ENCODE data around the gene CISH. TPM values are rescaled to one million over a fixed set of nuclear protein-coding genes. Genes with fewer than 3 reads are reported as not detected.

Gene CISH
- total RNA-seq, 1 donor from 2014 or later: 0.32 TPM

DNA sequence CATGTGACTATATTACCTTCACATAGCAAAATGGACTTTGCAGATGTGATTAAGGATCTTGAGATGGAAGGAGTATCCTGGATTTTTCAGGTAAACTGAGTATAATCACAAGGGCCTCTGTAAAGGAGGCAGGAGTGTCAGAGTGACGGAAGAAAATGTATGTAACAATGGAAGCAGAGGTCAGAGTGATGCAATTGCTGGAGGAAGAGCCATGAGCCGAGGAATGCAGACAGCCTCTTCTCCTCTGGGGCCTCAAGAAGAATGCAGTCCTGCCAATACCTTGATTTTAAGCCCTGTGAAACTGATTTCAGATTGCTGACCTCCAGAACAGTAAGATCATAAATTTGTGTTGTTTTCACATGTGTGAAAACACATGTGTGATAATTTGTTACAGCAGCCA, 27.2 kb downstream of the CISH start:
- no peak overlapping the region for H3K27ac ChIP-seq
- Mint-ChIP-seq H3K36me3 (no peaks in the 10 kb centered on the region), H3K27ac (peak overlapping the region; percentile 36)

DNA sequence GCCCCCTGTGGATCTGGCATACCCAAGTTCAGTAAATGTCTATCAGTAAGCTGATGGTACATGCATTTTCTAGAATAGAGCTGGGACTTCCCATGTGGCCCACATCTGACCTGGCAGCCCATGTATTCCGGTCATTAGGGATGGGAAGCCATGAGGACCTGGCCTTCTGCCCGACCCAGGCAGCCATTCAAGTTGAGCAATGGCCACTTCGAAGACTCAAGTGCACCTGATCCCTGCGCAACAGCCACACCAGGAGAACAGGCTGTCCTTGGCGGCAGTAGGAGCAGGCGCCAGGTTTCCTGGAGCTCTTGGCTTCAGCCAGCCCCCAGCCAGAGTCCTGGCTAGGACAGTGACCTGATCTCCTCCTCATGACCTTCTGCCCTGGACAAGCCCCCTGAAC, 27.7 kb downstream of the CISH start:
- Histone ChIP-seq H3K9me3 (ENCODE audit: low read depth) (no peaks in the 10 kb centered on the region), H3K4me2 (no peak overlapping the region), H3K27ac (no peak overlapping the region), H3K9ac (no peak overlapping the region), H3K79me2 (ENCODE audit: low read depth) (no peaks in the 10 kb centered on the region), H3K36me3 (no peaks in the 10 kb centered on the region), H3F3A (ENCODE audit: low read depth) (no peaks in the 10 kb centered on the region), H4K20me1 (ENCODE audit: low read depth) (no peaks in the 10 kb centered on the region), H2AFZ (replicated peaks) (no peak overlapping the region), H3K4me3 (no peak overlapping the region), H3K27me3 (no peaks in the 10 kb centered on the region), H3K4me1 (no peaks in the 10 kb centered on the region)
- H3K4me3 Mint-ChIP-seq: no peak overlapping the region
- no peak for DNase-seq (ENCODE audit: low spot score)
- no peaks in the 10 kb centered on the region for H3K9me3 Mint-ChIP-seq
- TF ChIP-seq EZH2 (IDR thresholded peaks at IDR 0.05): no peak
- TF ChIP-seq EZH2phosphoT487 (IDR thresholded peaks at IDR 0.05): no peak
- TF ChIP-seq, protein P1, sequence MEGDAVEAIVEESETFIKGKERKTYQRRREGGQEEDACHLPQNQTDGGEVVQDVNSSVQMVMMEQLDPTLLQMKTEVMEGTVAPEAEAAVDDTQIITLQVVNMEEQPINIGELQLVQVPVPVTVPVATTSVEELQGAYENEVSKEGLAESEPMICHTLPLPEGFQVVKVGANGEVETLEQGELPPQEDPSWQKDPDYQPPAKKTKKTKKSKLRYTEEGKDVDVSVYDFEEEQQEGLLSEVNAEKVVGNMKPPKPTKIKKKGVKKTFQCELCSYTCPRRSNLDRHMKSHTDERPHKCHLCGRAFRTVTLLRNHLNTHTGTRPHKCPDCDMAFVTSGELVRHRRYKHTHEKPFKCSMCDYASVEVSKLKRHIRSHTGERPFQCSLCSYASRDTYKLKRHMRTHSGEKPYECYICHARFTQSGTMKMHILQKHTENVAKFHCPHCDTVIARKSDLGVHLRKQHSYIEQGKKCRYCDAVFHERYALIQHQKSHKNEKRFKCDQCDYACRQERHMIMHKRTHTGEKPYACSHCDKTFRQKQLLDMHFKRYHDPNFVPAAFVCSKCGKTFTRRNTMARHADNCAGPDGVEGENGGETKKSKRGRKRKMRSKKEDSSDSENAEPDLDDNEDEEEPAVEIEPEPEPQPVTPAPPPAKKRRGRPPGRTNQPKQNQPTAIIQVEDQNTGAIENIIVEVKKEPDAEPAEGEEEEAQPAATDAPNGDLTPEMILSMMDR (IDR thresholded peaks at IDR 0.05): no peak
- H3K27me3 Mint-ChIP-seq (ENCODE audit: insufficient read depth, low read depth): peaks cover 4% of the 10 kb centered on the region
- no peaks in the 10 kb centered on the region for H3K4me1 Mint-ChIP-seq
- peak overlapping the region; percentile 36 for H3K27ac Mint-ChIP-seq
- H3K36me3 Mint-ChIP-seq: peaks cover 3% of the 10 kb centered on the region

More for the DNA sequence above, 27.2 kb downstream of the CISH start:
- Histone ChIP-seq H3K4me3 (no peak overlapping the region), H3F3A (ENCODE audit: low read depth) (no peaks in the 10 kb centered on the region), H3K4me2 (no peak overlapping the region), H3K4me1 (no peaks in the 10 kb centered on the region), H3K79me2 (ENCODE audit: low read depth) (no peaks in the 10 kb centered on the region), H4K20me1 (ENCODE audit: low read depth) (no peaks in the 10 kb centered on the region), H3K36me3 (no peaks in the 10 kb centered on the region), H3K27me3 (no peaks in the 10 kb centered on the region), H3K9ac (no peak overlapping the region), H2AFZ (replicated peaks) (no peak overlapping the region), H3K9me3 (ENCODE audit: low read depth) (no peaks in the 10 kb centered on the region)
- no peak overlapping the region for H3K4me3 Mint-ChIP-seq
- H3K4me1 Mint-ChIP-seq: no peaks in the 10 kb centered on the region
- TF ChIP-seq EZH2 (IDR thresholded peaks at IDR 0.05): no peak
- TF ChIP-seq EZH2phosphoT487 (IDR thresholded peaks at IDR 0.05): no peak
- TF ChIP-seq, protein P1 (IDR thresholded peaks at IDR 0.05): no peak
- peaks cover 4% of the 10 kb centered on the region for H3K27me3 Mint-ChIP-seq (ENCODE audit: insufficient read depth, low read depth)
- H3K9me3 Mint-ChIP-seq: no peaks in the 10 kb centered on the region
- DNase-seq (ENCODE audit: low spot score): no peak

DNA sequence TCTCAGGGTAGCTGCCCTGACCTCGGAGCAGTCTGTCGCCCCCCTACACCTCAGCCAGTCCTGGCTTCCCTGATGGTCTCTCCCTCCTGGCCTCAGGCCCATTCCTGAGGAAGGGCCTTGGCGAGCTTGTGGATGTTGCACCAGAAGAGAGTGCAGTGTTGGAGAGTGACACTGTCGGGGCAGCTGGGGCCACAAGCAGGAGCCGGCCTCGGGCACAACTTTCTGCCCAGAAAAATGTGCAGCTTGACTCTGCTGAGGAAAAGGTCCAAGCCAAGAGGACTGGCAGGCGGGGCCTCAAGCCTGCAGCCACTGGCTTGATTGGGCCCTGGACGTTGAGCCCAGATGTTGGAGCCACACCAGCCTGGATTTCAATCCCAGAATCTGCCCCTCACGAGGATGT, 29.5 kb downstream of the CISH start:
- H3K27ac Mint-ChIP-seq: no peak overlapping the region
- H3K27ac ChIP-seq: no peak overlapping the region

More for the DNA sequence above, 29.5 kb downstream of the CISH start:
- Histone ChIP-seq H3F3A (ENCODE audit: low read depth) (no peaks in the 10 kb centered on the region), H3K36me3 (no peaks in the 10 kb centered on the region), H3K9me3 (ENCODE audit: low read depth) (no peaks in the 10 kb centered on the region), H3K79me2 (ENCODE audit: low read depth) (no peaks in the 10 kb centered on the region), H3K4me3 (no peak overlapping the region), H3K4me1 (no peaks in the 10 kb centered on the region), H3K9ac (no peak overlapping the region), H4K20me1 (ENCODE audit: low read depth) (no peaks in the 10 kb centered on the region), H3K4me2 (no peak overlapping the region), H2AFZ (replicated peaks) (no peak overlapping the region), H3K27me3 (no peaks in the 10 kb centered on the region)
- Mint-ChIP-seq H3K27me3 (ENCODE audit: insufficient read depth, low read depth) (no peaks in the 10 kb centered on the region), H3K4me1 (no peaks in the 10 kb centered on the region), H3K9me3 (no peaks in the 10 kb centered on the region), H3K36me3 (peaks cover 3% of the 10 kb centered on the region), H3K4me3 (no peak overlapping the region)
- TF ChIP-seq EZH2 (IDR thresholded peaks at IDR 0.05) (no peak), EZH2phosphoT487 (IDR thresholded peaks at IDR 0.05) (no peak)
- TF ChIP-seq, protein P1 (IDR thresholded peaks at IDR 0.05): no peak
- no peak for DNase-seq (ENCODE audit: low spot score)
